Lung (tissue), 12 donors: ENCODE data around the gene CBFA2T2. TPM values are rescaled to one million over a fixed set of nuclear protein-coding genes. Genes with fewer than 3 reads are reported as not detected.

Source experiments
- ATAC-seq: fragments of 200-7000 bp; cut with Tn5 transposase; one replicate; pipeline ENCODE4 v1.9.1; 2020; ENCODE audit warnings: moderate number of reproducible peaks; ENCODE audit not compliant: insufficient read depth, low FRiP score
- DNase-seq, 3 donors: peaks; one replicate each; pipeline ENCODE4 v3.0.0-alpha.2; 2013 to 2017
- H3K27ac ChIP-seq, 2 donors: one replicate each; pipeline ENCODE4 v1.5.1; 2013; ENCODE audit warnings: mild to moderate bottlenecking in 2 of 2, moderate library complexity in 2 of 2, control low read depth in 1 of 2, inconsistent platforms in 1 of 2, low read depth in 1 of 2, low read length in 1 of 2
- H3K27me3 ChIP-seq, 3 donors: one replicate each; pipeline ENCODE4 v1.5.1; 2013; ENCODE audit warnings: low read length in 2 of 3; ENCODE audit not compliant: control insufficient read depth in 3 of 3, insufficient read depth in 3 of 3
- H3K36me3 ChIP-seq, 4 donors: one replicate each; pipeline ENCODE4 v1.5.1; 2013; ENCODE audit warnings: low read length in 4 of 4, mild to moderate bottlenecking in 1 of 4, moderate library complexity in 1 of 4; ENCODE audit not compliant: control insufficient read depth in 4 of 4, insufficient read depth in 4 of 4
- H3K4me1 ChIP-seq, 5 donors: one replicate each; pipeline ENCODE4 v1.5.1; 2013; ENCODE audit warnings: low read length in 5 of 5, mild to moderate bottlenecking in 2 of 5, moderate library complexity in 1 of 5; ENCODE audit not compliant: control insufficient read depth in 5 of 5, insufficient read depth in 5 of 5
- H3K4me3 ChIP-seq: one replicate; pipeline ENCODE4 v1.5.1; 2013; ENCODE audit warnings: mild to moderate bottlenecking, control low read depth, moderate library complexity
- H3K9ac ChIP-seq, 2 donors: one replicate each; pipeline ENCODE4 v1.5.1; 2013; ENCODE audit warnings: low read length in 2 of 2, control low read depth in 1 of 2; ENCODE audit not compliant: insufficient read depth in 1 of 2
- H3K9me3 ChIP-seq, 4 donors: one replicate each; pipeline ENCODE4 v1.5.1; 2013; ENCODE audit warnings: low read length in 3 of 4, mild to moderate bottlenecking in 1 of 4, moderate library complexity in 1 of 4; ENCODE audit not compliant: control insufficient read depth in 4 of 4, insufficient read depth in 3 of 4
- CTCF ChIP-seq: IDR thresholded peaks from 2 replicates; pipeline ENCODE4 v1.5.1; 2012; ENCODE audit warnings: mild to moderate bottlenecking; ENCODE audit errors: control extremely low read depth, extremely low read depth
- WGBS, 2 donors: extraction: QIAGEN DNeasy Blood & Tissue Kit; methylation state at CpG; one replicate each; pipeline ENCODE4 v1.1.7; 2013; 5-methylcytosine and 5-hydroxymethylcytosine counted together
- polyA plus RNA-seq, 2 donors: library from polyadenylated mRNA; stranded (reverse); fragments of 200-250 nt; gene quantifications; one replicate each; pipeline ENCODE4 v1.2.1, GENCODE V29; 2013
- total RNA-seq, 2 donors: library from RNA; depleted of rRNA in 1 of 2; stranded (reverse); fragments of >200 nt in 1 of 2; gene quantifications; one replicate each; pipeline ENCODE4 v1.2.1, GENCODE V29; 2014 to 2021
- donor health status: control.
- donor health status: control.
- donor health status: Bipolar disorder and iron deficiency.
- donor health status: healthy.
- donor health status: DM: yes; HTN: yes; CAD: no.

The CBFA2T2 gene
- total and polyA plus RNA-seq, 4 donors = 5.1 to 19.1 (median 8.2) TPM

GRCh38 chr20:33660035-33660684 is 170.3 kb downstream of the CBFA2T2 start:
- H3K36me3 ChIP-seq = peaks cover 0 to 18% (median 4%) of the 10 kb centered on the region in 4 donors
- ATAC-seq (no peak), DNase-seq (no peak)
- H3K27ac ChIP-seq = no peak overlapping the region
- H3K27me3 ChIP-seq = no peaks in the 10 kb centered on the region
- no peak for TF ChIP-seq CTCF
- no peak overlapping the region for H3K4me3 ChIP-seq
- peaks cover 0 to 13% (median 6%) of the 10 kb centered on the region in 5 donors for H3K4me1 ChIP-seq
- WGBS, 2 donors = 91 to 93% methylated on average over 21 of the region's 21 CpGs
- H3K9me3 ChIP-seq = no peaks in the 10 kb centered on the region
- H3K9ac ChIP-seq = no peak overlapping the region

GRCh38 chr20:33660685-33661058 is 170.8 kb downstream of the CBFA2T2 start:
- no peak for ATAC-seq
- no peak overlapping the region for H3K27ac ChIP-seq
- no peak for TF ChIP-seq CTCF
- H3K27me3 ChIP-seq = no peaks in the 10 kb centered on the region
- peaks cover 0 to 13% (median 4%) of the 10 kb centered on the region in 5 donors for H3K4me1 ChIP-seq
- H3K36me3 ChIP-seq = peaks cover 0 to 18% (median 4%) of the 10 kb centered on the region in 4 donors
- no peak overlapping the region for H3K4me3 ChIP-seq
- no peak for DNase-seq
- 86 to 91% methylated on average over 7 of the region's 7 CpGs for WGBS, 2 donors
- H3K9ac ChIP-seq = no peak overlapping the region
- no peaks in the 10 kb centered on the region for H3K9me3 ChIP-seq

GRCh38 chr20:33662172-33662571 is 172.3 kb downstream of the CBFA2T2 start, which contains the start of gene C20orf144:
C20orf144 (plus strand) TSS chr20:33662327; CDS start chr20:33662346, 19 bp downstream.
- peak within 1 kb of the TSS; percentile 68 for H3K4me3 ChIP-seq
- H3K9ac ChIP-seq = no peak within 1 kb of the TSS
- H3K4me1 ChIP-seq = peaks cover 0 to 27% (median 4%) of the 10 kb centered on the region in 5 donors
- TF ChIP-seq CTCF = no peak
- ATAC-seq (no peak), DNase-seq (no peak)
- peak within 1 kb of the TSS in 1 of 2 donors; percentile 86 for H3K27ac ChIP-seq
- H3K36me3 ChIP-seq = peaks cover 0 to 15% (median 4%) of the 10 kb centered on the region in 4 donors
- no peaks in the 10 kb centered on the region for H3K9me3 ChIP-seq
- WGBS, 2 donors = 94 to 96% methylated on average over 10 of the region's 10 CpGs
- H3K27me3 ChIP-seq = no peaks in the 10 kb centered on the region
